ENCODE results near the gene SPATA31D4. TPM values are rescaled to one million over a fixed set of nuclear protein-coding genes. Genes with fewer than 3 reads are reported as not detected.
"Not testable (repeated sequence)": the region's sequence is repeated elsewhere in the genome, so short reads cannot be mapped to it uniquely, and the experiment has no call there.

Gene SPATA31D4
- total RNA-seq (2013; cell fraction: nucleolus; rRNA removed): not detected in 2 replicates
- not detected in 2 replicates for total RNA-seq (2014; rRNA removed)
- not detected in 2 replicates for total RNA-seq (2014; rRNA removed; fragmentation: Illumina TruSeq; extraction: Trizol)
- not detected in 2 replicates for total RNA-seq (2021)
- polyA plus RNA-seq (2011; ENCODE audit: low read depth): not detected
- not detected in 2 replicates for polyA plus RNA-seq (2011; rRNA removed)
- not detected in 2 replicates for polyA plus RNA-seq (2011; cell fraction: cytosol; rRNA removed)
- not detected in 2 replicates for polyA plus RNA-seq (2011; cell fraction: nucleus; rRNA removed)
- not detected in 2 replicates for polyA plus RNA-seq (2012)
- polyA plus RNA-seq (2014; fragmentation: Illumina TruSeq; extraction: Trizol): not detected in 2 replicates
- not detected for polyA plus RNA-seq (2014; fragmentation: Nextera tagmentation; extraction: Ambion mirVana)
- polyA plus RNA-seq (2014; rRNA removed): not detected in 2 replicates
- not detected for polyA plus RNA-seq (2016; fragmentation: Nextera tagmentation; extraction: Ambion mirVana)
- not detected in 2 replicates for polyA minus RNA-seq (2011; rRNA and poly(A)+ RNA removed)
- polyA minus RNA-seq (2011; cell fraction: cytosol; rRNA and poly(A)+ RNA removed): not detected in 2 replicates
- polyA minus RNA-seq (2011; cell fraction: nucleus; rRNA and poly(A)+ RNA removed): not detected in 2 replicates
- Bru-seq, nascent RNA: not detected
- not detected for BruChase-seq, experiment 1, labeled RNA remaining after a 6-hour chase
- BruChase-seq, experiment 2, labeled RNA remaining after a 2-hour chase: not detected
- long read RNA-seq, experiment 1: 0 reads
- long read RNA-seq, experiment 2: 0 reads

GRCh38 chr9:81928305-81928704 lies at the start of gene SPATA31D4:
TSS of gene SPATA31D4 (plus strand) at chr9:81928428. CDS start at chr9:81928514, 86 bp downstream.
- H3K9ac ChIP-seq (ENCODE audit: control insufficient read depth, insufficient read depth, low read length); DNase-seq (ENCODE audit: low read depth, low spot score); BruUV-seq (replicated peaks); H3K27ac ChIP-seq (ENCODE audit: control insufficient read depth, insufficient read depth); H2AFZ ChIP-seq (ENCODE audit: control insufficient read depth, low read depth, low read length); H4K20me1 ChIP-seq (ENCODE audit: control insufficient read depth, insufficient read depth); CTCF ChIA-PET; H3K36me3 ChIP-seq (ENCODE audit: control insufficient read depth in 2 of 2, insufficient read depth in 2 of 2, low read length in 1 of 2); H3K27me3 ChIP-seq (replicated peaks in 1 of 2; ENCODE audit: control insufficient read depth in 2 of 2, insufficient read depth in 2 of 2, low read length in 1 of 2); H3K4me2 ChIP-seq (ENCODE audit: control insufficient read depth, insufficient read depth); ATAC-seq; H3K4me1 ChIP-seq (ENCODE audit: control insufficient read depth, insufficient read depth, low read length); intact Hi-C loops (cut with micrococcal nuclease; ENCODE audit: unreplicated experiment); SMC1A ChIA-PET (ENCODE audit: uncharacterized antibody, unreplicated experiment); RAD21 ChIA-PET (ENCODE audit: unreplicated experiment); H3K79me2 ChIP-seq (ENCODE audit: control insufficient read depth, insufficient read depth, low read length); H3K9me3 ChIP-seq (replicated peaks; ENCODE audit: control insufficient read depth, insufficient read depth, low read length); POLR2A ChIA-PET; in situ Hi-C loops (cut with MboI); FAIRE-seq; H3K4me3 ChIP-seq: not testable (repeated sequence)
- no CpG with 5 or more reads among the region's 3 CpGs for WGBS (ENCODE audit: insufficient coverage, insufficient replicate concordance, low lambda C conversion rate, missing lambda C conversion rate)

- ATAC-seq (no peak), DNase-seq (ENCODE audit: low read depth, low spot score) (no peak), FAIRE-seq (no peak)
- Histone ChIP-seq H4K20me1 (ENCODE audit: control insufficient read depth, insufficient read depth) (no peaks in the 10 kb centered on the region), H2AFZ (ENCODE audit: control insufficient read depth, low read depth, low read length) (no peak overlapping the region), H3K36me3 (ENCODE audit: control insufficient read depth in 2 of 2, insufficient read depth in 2 of 2, low read length in 1 of 2) (no peaks in the 10 kb centered on the region), H3K27ac (ENCODE audit: control insufficient read depth, insufficient read depth) (no peak overlapping the region), H3K27me3 (replicated peaks in 1 of 2; ENCODE audit: control insufficient read depth in 2 of 2, insufficient read depth in 2 of 2, low read length in 1 of 2) (no peaks in the 10 kb centered on the region), H3K4me3 (no peak overlapping the region), H3K4me1 (ENCODE audit: control insufficient read depth, insufficient read depth, low read length) (no peaks in the 10 kb centered on the region), H3K9me3 (replicated peaks; ENCODE audit: control insufficient read depth, insufficient read depth, low read length) (no peaks in the 10 kb centered on the region; the same call in 2 of the 3 replicates), H3K4me2 (ENCODE audit: control insufficient read depth, insufficient read depth) (no peak overlapping the region), H3K9ac (ENCODE audit: control insufficient read depth, insufficient read depth, low read length) (no peak overlapping the region), H3K79me2 (ENCODE audit: control insufficient read depth, insufficient read depth, low read length) (no peaks in the 10 kb centered on the region)
- CTCF ChIA-PET: no interaction called here
- intact Hi-C loops (cut with micrococcal nuclease; ENCODE audit: unreplicated experiment): no loop called here
- no TSS peak for BruUV-seq (replicated peaks)
- 18% methylated on average over 2 of the region's 2 CpGs for WGBS (ENCODE audit: insufficient coverage, insufficient replicate concordance, low lambda C conversion rate, missing lambda C conversion rate)
- RAD21 ChIA-PET (ENCODE audit: unreplicated experiment): no interaction called here
- in situ Hi-C loops (cut with MboI): no loop called here
- POLR2A ChIA-PET: no interaction called here
- SMC1A ChIA-PET (ENCODE audit: uncharacterized antibody, unreplicated experiment): no interaction called here
- TF ChIP-seq ZNF384 (IDR thresholded peaks at IDR 0.05; ENCODE audit: borderline replicate concordance, low read depth, low read length) (no peak), SREBF2 (IDR thresholded peaks at IDR 0.05; ENCODE audit: low read length) (no peak), SIX5 (IDR thresholded peaks at IDR 0.05; ENCODE audit: low read depth, low read length, severe bottlenecking) (no peak), ZNF207 (IDR thresholded peaks at IDR 0.05; ENCODE audit: borderline replicate concordance) (no peak), MEF2A (IDR thresholded peaks at IDR 0.05; ENCODE audit: insufficient read depth, low read depth, low read length) (no peak), ELK1 (IDR thresholded peaks at IDR 0.05; ENCODE audit: low read depth, low read length) (no peak), MEF2B (IDR thresholded peaks at IDR 0.05; ENCODE audit: partially characterized antibody, poor library complexity, severe bottlenecking) (no peak), CTCF (IDR thresholded peaks at IDR 0.05 in 2 of 3, conservative IDR thresholded peaks at IDR 0.05 in 1 of 3; ENCODE audit: control insufficient read depth in 2 of 3, extremely low read depth in 1 of 3, insufficient read depth in 1 of 3, low read depth in 3 of 3, low read length in 3 of 3) (no peak), JUNB (IDR thresholded peaks at IDR 0.05) (no peak), E2F4 (IDR thresholded peaks at IDR 0.05; ENCODE audit: low read depth, low read length) (no peak), BMI1 (IDR thresholded peaks at IDR 0.05; ENCODE audit: borderline replicate concordance) (no peak)
These were observed 49.7 kb upstream of the SPATA31D4 start for GRCh38 chr9:81878530-81878929.
